Uterus (tissue), 4 donors: ENCODE data around the gene TCF12. TPM values are rescaled to one million over a fixed set of nuclear protein-coding genes. Genes with fewer than 3 reads are reported as not detected.

Experiments used
- DNase-seq, 2 donors: peaks; one replicate each; pipeline ENCODE4 v3.0.0-alpha.2; 2019 to 2020
- H3K27ac ChIP-seq, 2 donors: fragments of 200-600 bp; sonication (generic); 1 replicate in 1 of 2; 2 replicates in 1 of 2; pipeline ENCODE4 v1.5.1; 2016 to 2018
- H3K27me3 ChIP-seq, 2 donors: fragments of 200-600 bp; sonication (generic); one replicate each; pipeline ENCODE4 v1.5.1; 2018 to 2019; ENCODE audit warnings: control low read depth in 1 of 2
- H3K36me3 ChIP-seq, 2 donors: fragments of 200-600 bp; sonication (generic); one replicate each; pipeline ENCODE4 v1.5.1; 2019; ENCODE audit warnings: control low read depth in 1 of 2
- H3K4me1 ChIP-seq, 2 donors: fragments of 200-600 bp; sonication (generic); one replicate each; pipeline ENCODE4 v1.5.1; 2018 to 2019; ENCODE audit warnings: control low read depth in 1 of 2
- H3K4me3 ChIP-seq, 2 donors: fragments of 200-600 bp; sonication (generic); 1 replicate in 1 of 2; 2 replicates in 1 of 2; pipeline ENCODE4 v1.5.1; 2018 to 2019; ENCODE audit warnings: mild to moderate bottlenecking in 1 of 2
- H3K9me3 ChIP-seq, 2 donors: fragments of 200-600 bp; sonication (generic); one replicate each; pipeline ENCODE4 v1.5.1; 2019; ENCODE audit warnings: control low read depth in 1 of 2
- CTCF ChIP-seq, 4 experiments: fragments of 200-600 bp in 2 of 4; fragments of 450-650 bp in 2 of 4; sonication (generic) in 2 of 4; IDR thresholded peaks; one replicate each; pipeline ENCODE4 v1.5.1; 2016 to 2019; ENCODE audit warnings: antibody characterized with exemption in 4 of 4, mild to moderate bottlenecking in 2 of 4, moderate library complexity in 1 of 4
- POLR2A ChIP-seq, 2 donors: fragments of 450-650 bp; IDR thresholded peaks; one replicate each; pipeline ENCODE4 v1.6.1; 2016; ENCODE audit warnings: antibody characterized with exemption in 2 of 2, mild to moderate bottlenecking in 1 of 2, moderate library complexity in 1 of 2
- intact Hi-C: fragments of 100-400 bp; cut with DNase I; formaldehyde crosslinking; loops from one replicate; pipeline ENCODE4 v1.15.1; 2023; ENCODE audit warnings: low total_unique reads
- total RNA-seq, 4 donors: library from RNA; depleted of rRNA in 3 of 4; stranded (reverse); fragments of >200 nt in 3 of 4; gene quantifications; one replicate each; pipeline versions ENCODE4 v1.1.0 to v1.2.4, GENCODE V29; 2014 to 2023
- donor health status: DM: yes; HTN: yes; CAD: no.

TCF12 gene
- total RNA-seq, 4 donors from 2014 or later, result 109 to 361 (median 196) TPM

DNA sequence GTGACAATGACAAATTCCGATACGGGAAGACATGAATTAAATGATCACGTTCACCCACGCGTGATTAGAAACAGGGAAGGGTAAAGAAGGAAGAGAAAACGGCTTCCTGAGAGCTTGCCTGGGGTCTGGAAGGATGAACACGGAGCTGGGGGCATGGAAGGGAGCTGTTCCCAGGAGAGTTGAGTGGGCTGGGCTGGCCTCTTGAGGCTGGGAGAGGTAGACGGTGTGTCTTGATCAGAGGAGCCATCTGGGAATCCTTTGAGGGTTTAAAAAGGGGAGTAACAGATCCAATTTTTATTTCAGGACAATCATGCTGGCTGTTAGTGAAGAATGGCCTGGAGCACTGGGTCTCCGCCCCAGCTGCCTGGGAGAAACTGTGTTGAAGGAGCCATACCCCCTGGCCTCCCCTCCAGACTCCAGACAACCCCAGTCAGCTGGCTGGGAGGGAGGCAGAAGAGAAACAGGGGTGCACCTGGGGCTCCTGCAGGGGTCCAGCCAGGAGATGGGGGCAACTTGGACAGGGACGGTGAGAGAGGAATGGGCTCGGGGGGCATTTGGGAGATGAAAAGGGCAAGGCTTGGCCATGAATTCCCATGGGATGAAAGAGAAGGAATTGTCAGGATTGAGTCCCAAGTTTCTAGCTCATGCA, 404.3 kb downstream of the TCF12 start:
- no peak for TF ChIP-seq POLR2A (IDR thresholded peaks at IDR 0.05)
- Histone ChIP-seq H3K4me1 (no peaks in the 10 kb centered on the region), H3K36me3 (no peaks in the 10 kb centered on the region), H3K27me3 (no peaks in the 10 kb centered on the region), H3K27ac (no peak overlapping the region), H3K9me3 (no peaks in the 10 kb centered on the region), H3K4me3 (no peak overlapping the region)
- no peak for DNase-seq
- intact Hi-C loops, result no loop called here

DNA sequence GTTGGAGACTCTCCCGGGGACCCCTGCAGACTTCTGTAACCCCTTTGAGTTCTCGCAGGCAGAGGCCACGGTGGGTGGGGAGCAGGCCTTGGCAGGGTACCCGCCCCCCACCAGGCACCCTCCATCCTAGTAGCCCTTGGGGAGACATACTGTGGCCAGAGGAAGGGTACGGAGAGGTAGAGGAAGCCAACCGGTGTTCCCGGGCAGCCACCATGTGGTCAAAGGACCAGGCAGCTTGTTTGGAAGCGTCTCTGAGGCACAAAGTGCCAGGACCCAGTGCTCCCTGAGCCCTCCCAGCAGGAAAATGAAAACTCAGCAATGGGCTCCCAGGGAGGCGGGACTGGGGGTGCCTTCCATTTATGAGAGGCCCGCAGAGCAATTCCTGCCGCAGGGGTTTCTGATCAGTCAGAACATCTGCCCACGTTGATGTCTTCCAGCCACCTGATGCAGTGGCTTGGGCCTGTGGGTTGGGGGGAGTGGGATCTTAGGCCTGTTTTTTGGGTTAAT, 404.9 kb downstream of the TCF12 start:
- Histone ChIP-seq H3K4me1 (no peaks in the 10 kb centered on the region), H3K4me3 (no peak overlapping the region), H3K27ac (no peak overlapping the region), H3K36me3 (no peaks in the 10 kb centered on the region), H3K27me3 (no peaks in the 10 kb centered on the region), H3K9me3 (no peaks in the 10 kb centered on the region)
- TF ChIP-seq CTCF (IDR thresholded peaks at IDR 0.05) (no peak), POLR2A (IDR thresholded peaks at IDR 0.05) (no peak)
- intact Hi-C loops, result no loop called here
- no peak for DNase-seq

GRCh38 chr15:57323806-57324589, 405.6 kb downstream of the TCF12 start:
- no peak for DNase-seq

DNA sequence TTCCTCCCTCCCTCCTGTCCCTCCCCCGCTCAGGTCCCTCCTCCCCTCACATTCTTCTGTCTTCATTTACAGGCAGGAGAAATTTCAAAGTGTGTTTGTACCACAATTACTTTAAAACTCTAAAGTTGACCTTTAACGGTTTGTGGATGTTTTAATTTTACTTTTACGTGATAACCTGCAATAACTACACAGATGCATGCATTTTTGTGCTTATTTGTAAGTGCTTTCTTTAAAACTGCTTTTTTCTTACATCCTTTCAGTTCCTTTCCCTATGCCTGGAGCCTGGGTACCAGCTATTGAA, 406.1 kb downstream of the TCF12 start:
- H3K9me3 ChIP-seq, result no peaks in the 10 kb centered on the region
- H3K27me3 ChIP-seq, result no peaks in the 10 kb centered on the region
- TF ChIP-seq POLR2A (IDR thresholded peaks at IDR 0.05) (no peak), CTCF (IDR thresholded peaks at IDR 0.05) (no peak)
- no peak overlapping the region for H3K27ac ChIP-seq
- no peak overlapping the region for H3K4me3 ChIP-seq
- H3K36me3 ChIP-seq, result no peaks in the 10 kb centered on the region
- no peaks in the 10 kb centered on the region for H3K4me1 ChIP-seq
- intact Hi-C loops, result no loop called here
- DNase-seq, result no peak

More at GRCh38 chr15:57323806-57324589, 405.6 kb downstream of the TCF12 start:
- H3K4me1 ChIP-seq, result no peaks in the 10 kb centered on the region
- intact Hi-C loops, result no loop called here
- TF ChIP-seq POLR2A (IDR thresholded peaks at IDR 0.05) (no peak), CTCF (IDR thresholded peaks at IDR 0.05) (no peak)
- no peak overlapping the region for H3K27ac ChIP-seq
- no peak overlapping the region for H3K4me3 ChIP-seq
- no peaks in the 10 kb centered on the region for H3K36me3 ChIP-seq
- no peaks in the 10 kb centered on the region for H3K9me3 ChIP-seq
- no peaks in the 10 kb centered on the region for H3K27me3 ChIP-seq

- intact Hi-C loops, result no loop called here
- H3K9me3 ChIP-seq, result no peaks in the 10 kb centered on the region
- no peak overlapping the region for H3K27ac ChIP-seq
- no peaks in the 10 kb centered on the region for H3K27me3 ChIP-seq
- H3K4me1 ChIP-seq, result no peaks in the 10 kb centered on the region
- no peak overlapping the region for H3K4me3 ChIP-seq
- no peak for TF ChIP-seq CTCF (IDR thresholded peaks at IDR 0.05)
- no peak for TF ChIP-seq POLR2A (IDR thresholded peaks at IDR 0.05)
- no peaks in the 10 kb centered on the region for H3K36me3 ChIP-seq
- no peak for DNase-seq
Observed at GRCh38 chr15:57324944-57325679, 406.7 kb downstream of the TCF12 start.
